ENCODE results near the gene MTURN.
"Not testable (repeated sequence)": the region's sequence is repeated elsewhere in the genome, so short reads cannot be mapped to it uniquely, and the experiment has no call there.

The MTURN gene

GRCh38 chr7:30181211-30181610 lies 46.4 kb downstream of the MTURN start:
- DNase-seq, result no peak

GRCh38 chr7:30181736-30182522 lies 47.1 kb downstream of the MTURN start:
- no peak for DNase-seq

GRCh38 chr7:30182814-30183213 lies 48.0 kb downstream of the MTURN start:
- no peak for DNase-seq

GRCh38 chr7:30183749-30184369 lies 49.1 kb downstream of the MTURN start:
- DNase-seq, result no peak

- no peak for DNase-seq
Measured at GRCh38 chr7:30184791-30185487, 50.2 kb downstream of the MTURN start.

- DNase-seq, result no peak
Measured at GRCh38 chr7:30185496-30185895, 50.7 kb downstream of the MTURN start.

- no peak for DNase-seq
Measured at GRCh38 chr7:30186725-30187124, 51.9 kb downstream of the MTURN start.

- DNase-seq, result no peak
Measured at GRCh38 chr7:30187513-30187912, 52.7 kb downstream of the MTURN start.

GRCh38 chr7:30188381-30188780 lies 53.6 kb downstream of the MTURN start:
- DNase-seq, result not testable (repeated sequence)

GRCh38 chr7:30188811-30189210 lies 54.0 kb downstream of the MTURN start:
- DNase-seq, result no peak

GRCh38 chr7:30191809-30192208 lies 57.0 kb downstream of the MTURN start:
- no peak for DNase-seq

- DNase-seq, result no peak
Measured at GRCh38 chr7:30193336-30193943, 58.7 kb downstream of the MTURN start.

- DNase-seq, result no peak
Measured at GRCh38 chr7:30196408-30196807, 61.6 kb downstream of the MTURN start.

GRCh38 chr7:30197438-30197837 lies 62.7 kb downstream of the MTURN start:
- DNase-seq, result no peak

GRCh38 chr7:30199271-30199670 lies 64.5 kb downstream of the MTURN start:
- DNase-seq, result no peak

- DNase-seq, result no peak
Measured at GRCh38 chr7:30200591-30200990, 65.8 kb downstream of the MTURN start.

- no peak for DNase-seq
Measured at GRCh38 chr7:30201161-30201666, 66.4 kb downstream of the MTURN start.

- no peak for DNase-seq
Measured at GRCh38 chr7:30201921-30202320, 67.1 kb downstream of the MTURN start.

- DNase-seq, result no peak
Measured at GRCh38 chr7:30202671-30203070, 67.9 kb downstream of the MTURN start.

GRCh38 chr7:30206491-30206890 lies 71.7 kb downstream of the MTURN start:
- DNase-seq, result no peak

GRCh38 chr7:30206942-30207341 lies 72.2 kb downstream of the MTURN start:
- no peak for DNase-seq

- DNase-seq, result no peak
Measured at GRCh38 chr7:30207376-30207775, 72.6 kb downstream of the MTURN start.

- no peak for DNase-seq
Measured at GRCh38 chr7:30209951-30210350, 75.2 kb downstream of the MTURN start.
